OCI-LY1 (cell line): ENCODE data around the gene ANAPC2.

Experiments used
- H2AFZ ChIP-seq: fragments of 200-600 bp; sonication (generic), shearing (Covaris generic); 2 replicates; pipeline ENCODE4 v1.6.0; 2014; ENCODE audit warnings: antibody characterized with exemption, mild to moderate bottlenecking, low read length
- H3F3A ChIP-seq: fragments of 200-600 bp; sonication (generic), shearing (Covaris generic); 2 replicates; pipeline ENCODE4 v1.6.0; 2014; ENCODE audit warnings: mild to moderate bottlenecking, antibody characterized with exemption, low read length, moderate library complexity; ENCODE audit not compliant: insufficient read depth
- H3K27ac ChIP-seq: fragments of 200-600 bp; sonication (generic); 2 replicates; pipeline ENCODE4 v1.5.1; 2014; ENCODE audit warnings: low read length, mixed run types, mild to moderate bottlenecking, low read depth; ENCODE audit not compliant: poor library complexity, severe bottlenecking
- H3K27me3 ChIP-seq: fragments of 200-600 bp; sonication (generic); 2 replicates; pipeline ENCODE4 v1.6.0; 2014; ENCODE audit warnings: antibody characterized with exemption, mild to moderate bottlenecking, low read length, moderate library complexity; ENCODE audit not compliant: insufficient read depth
- H3K36me3 ChIP-seq: fragments of 200-600 bp; sonication (generic); 2 replicates; pipeline ENCODE4 v1.6.1; 2014; ENCODE audit warnings: mild to moderate bottlenecking, antibody characterized with exemption, low read length, moderate library complexity, mixed read lengths; ENCODE audit not compliant: insufficient read depth
- H3K4me1 ChIP-seq: fragments of 200-600 bp; sonication (generic); 2 replicates; pipeline ENCODE4 v1.5.1; 2014; ENCODE audit warnings: mild to moderate bottlenecking, low read length, moderate library complexity; ENCODE audit not compliant: insufficient read depth, severe bottlenecking
- H3K4me2 ChIP-seq: fragments of 200-600 bp; sonication (generic), shearing (Covaris generic); 2 replicates; pipeline ENCODE4 v1.6.1; 2014; ENCODE audit warnings: low read length
- H3K4me3 ChIP-seq: fragments of 200-600 bp; sonication (generic); 2 replicates; pipeline ENCODE4 v1.5.1; 2014; ENCODE audit warnings: low read length, low read depth, mild to moderate bottlenecking, mixed read lengths; ENCODE audit not compliant: poor library complexity, severe bottlenecking
- H3K79me2 ChIP-seq: fragments of 200-600 bp; shearing (Covaris generic); 2 replicates; pipeline ENCODE4 v1.6.1; 2016; ENCODE audit warnings: mixed run types, low read length, mixed read lengths; ENCODE audit not compliant: insufficient read depth
- H3K9ac ChIP-seq: fragments of 200-600 bp; sonication (generic), shearing (Covaris generic); 2 replicates; pipeline ENCODE4 v1.6.1; 2014; ENCODE audit warnings: mild to moderate bottlenecking, low read length, mixed read lengths
- H3K9me2 ChIP-seq: fragments of 200-600 bp; sonication (generic), shearing (Covaris generic); 2 replicates; pipeline ENCODE4 v1.6.1; 2014; ENCODE audit warnings: low read depth, mild to moderate bottlenecking, low read length, mixed read lengths
- H3K9me3 ChIP-seq: fragments of 200-600 bp; shearing (Covaris generic); 2 replicates; pipeline ENCODE4 v1.6.1; 2014; ENCODE audit warnings: low read length, mixed read lengths
- H4K20me1 ChIP-seq: fragments of 200-600 bp; sonication (generic), shearing (Covaris generic); 2 replicates; pipeline ENCODE4 v1.6.0; 2016; ENCODE audit warnings: mild to moderate bottlenecking, low read length; ENCODE audit not compliant: insufficient read depth
- CTCF ChIP-seq: fragments of 200-600 bp; sonication (generic), shearing (Covaris generic); IDR thresholded peaks from 2 replicates; pipeline ENCODE4 v1.5.1; 2017; ENCODE audit warnings: mild to moderate bottlenecking, antibody characterized with exemption, low read length, moderate library complexity, mixed read lengths
- EZH2 ChIP-seq: fragments of 200-600 bp; sonication (generic), shearing (Covaris generic); IDR thresholded peaks from 2 replicates; pipeline ENCODE4 v1.8.0; 2017; ENCODE audit warnings: borderline replicate concordance, mixed run types, mild to moderate bottlenecking, antibody characterized with exemption, low read length, moderate library complexity, mixed read lengths

Gene ANAPC2

GRCh38 chr9:137212520-137212919, 24.2 kb upstream of the ANAPC2 start:
- H3K36me3 ChIP-seq, result peaks cover 13% of the 10 kb centered on the region
- H3F3A ChIP-seq, result no peaks in the 10 kb centered on the region
- no peaks in the 10 kb centered on the region for H3K9me3 ChIP-seq
- H3K9ac ChIP-seq, result no peak overlapping the region
- H3K79me2 ChIP-seq, result no peaks in the 10 kb centered on the region
- H3K4me2 ChIP-seq, result peak overlapping the region; percentile 51; the same call in 1 of the 2 replicates
- H3K27me3 ChIP-seq, result no peaks in the 10 kb centered on the region
- H3K27ac ChIP-seq, result no peak overlapping the region
- TF ChIP-seq CTCF (peak; percentile 36; the same call in 1 of the 2 replicates), EZH2 (no peak)
- no peaks in the 10 kb centered on the region for H3K9me2 ChIP-seq
- peaks cover 20% of the 10 kb centered on the region for H3K4me1 ChIP-seq
- H3K4me3 ChIP-seq, result peak overlapping the region; percentile 29
- H2AFZ ChIP-seq, result no peak overlapping the region
- no peaks in the 10 kb centered on the region for H4K20me1 ChIP-seq

GRCh38 chr9:137211532-137211931, 23.2 kb upstream of the ANAPC2 start:
- H3K4me1 ChIP-seq, result peaks cover 18% of the 10 kb centered on the region
- H3K9me2 ChIP-seq, result no peaks in the 10 kb centered on the region
- peaks cover 15% of the 10 kb centered on the region for H3K36me3 ChIP-seq
- H4K20me1 ChIP-seq, result no peaks in the 10 kb centered on the region
- no peak overlapping the region for H3K4me3 ChIP-seq
- H3K9ac ChIP-seq, result no peak overlapping the region
- H3K79me2 ChIP-seq, result 0 out of 2 replicates have a peak, but pooled peaks cover under 1% of the 10 kb centered on the region
- no peaks in the 10 kb centered on the region for H3K27me3 ChIP-seq
- no peaks in the 10 kb centered on the region for H3K9me3 ChIP-seq
- no peak overlapping the region for H2AFZ ChIP-seq
- no peak overlapping the region for H3K4me2 ChIP-seq
- H3K27ac ChIP-seq, result no peak overlapping the region
- H3F3A ChIP-seq, result no peaks in the 10 kb centered on the region
- no peak for TF ChIP-seq EZH2
- TF ChIP-seq CTCF, result no peak

- Histone ChIP-seq H3K4me1 (peaks cover 49% of the 10 kb centered on the region), H3F3A (no peaks in the 10 kb centered on the region), H3K9me3 (no peaks in the 10 kb centered on the region), H3K4me3 (peak overlapping the region; percentile 88), H3K79me2 (peaks cover 21% of the 10 kb centered on the region), H3K27me3 (no peaks in the 10 kb centered on the region), H3K9ac (peak overlapping the region; percentile 91), H2AFZ (no peak overlapping the region), H3K9me2 (no peaks in the 10 kb centered on the region), H3K36me3 (peaks cover 15% of the 10 kb centered on the region), H3K4me2 (peak overlapping the region; percentile 98), H3K27ac (no peak overlapping the region), H4K20me1 (no peaks in the 10 kb centered on the region)
- TF ChIP-seq EZH2 (no peak), CTCF (no peak)
These were observed 18.2 kb upstream of the ANAPC2 start for GRCh38 chr9:137206602-137207001.
